ENCODE data around the gene PRKCQ.

PRKCQ gene

DNA sequence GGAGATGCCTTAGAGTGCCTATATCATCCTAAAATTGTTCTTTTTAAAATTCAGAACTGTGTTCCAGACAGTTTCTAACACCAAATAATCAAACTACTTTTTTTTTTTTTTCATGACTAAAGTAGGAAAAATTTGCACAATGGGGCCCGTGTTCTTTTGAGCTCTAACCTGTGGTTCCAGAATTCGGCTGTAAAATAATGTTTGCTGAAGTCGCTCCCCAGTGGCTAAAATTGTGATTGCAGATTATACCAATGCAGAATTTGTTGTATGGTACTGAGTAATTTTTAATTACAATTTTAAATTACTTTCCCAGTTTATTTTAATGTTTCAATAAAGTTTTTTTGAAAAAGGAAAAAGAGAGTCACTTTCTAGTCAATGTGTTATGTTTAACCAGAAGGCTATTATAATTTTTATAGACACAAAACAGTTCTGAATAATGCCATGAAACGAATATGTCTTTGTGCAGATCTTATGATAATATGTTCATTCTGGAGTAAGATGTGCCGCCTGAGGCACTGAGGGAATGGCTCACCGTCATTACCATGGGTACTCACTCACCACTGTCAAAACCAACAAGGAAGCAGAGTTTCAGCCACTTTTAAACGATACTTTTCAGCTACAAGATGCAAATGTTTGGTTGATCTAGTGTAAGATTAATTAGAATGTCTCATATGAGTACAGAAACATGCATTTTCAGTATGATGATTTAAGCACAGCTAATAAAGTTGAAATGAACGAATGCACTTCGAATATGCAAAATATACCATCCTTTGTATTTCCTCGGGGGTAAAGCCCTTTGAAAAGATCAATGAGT lies 173.6 kb downstream of the PRKCQ start:
- DNase-seq (ENCODE audit: low read depth in 2 of 2): no peak

DNA sequence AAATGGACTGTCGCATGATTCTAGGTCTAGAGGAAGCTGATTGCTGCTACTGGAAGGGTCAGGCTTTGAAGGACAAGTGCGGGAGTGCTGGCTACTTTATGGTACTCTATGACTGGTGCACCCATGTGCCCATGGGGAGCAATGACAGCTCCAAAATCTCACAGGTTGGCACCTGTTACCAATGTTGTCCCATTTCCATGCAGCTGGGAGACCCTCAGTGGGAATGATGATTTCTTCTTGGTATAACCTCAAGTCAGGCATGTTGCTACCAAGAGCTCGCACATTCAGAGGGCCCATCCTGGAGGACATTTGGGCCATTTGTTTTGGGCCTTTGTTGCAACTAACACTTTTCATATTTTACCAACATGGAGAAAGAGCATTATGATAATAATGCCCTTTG lies 174.4 kb downstream of the PRKCQ start:
- DNase-seq (ENCODE audit: low read depth in 2 of 2): no peak

DNA sequence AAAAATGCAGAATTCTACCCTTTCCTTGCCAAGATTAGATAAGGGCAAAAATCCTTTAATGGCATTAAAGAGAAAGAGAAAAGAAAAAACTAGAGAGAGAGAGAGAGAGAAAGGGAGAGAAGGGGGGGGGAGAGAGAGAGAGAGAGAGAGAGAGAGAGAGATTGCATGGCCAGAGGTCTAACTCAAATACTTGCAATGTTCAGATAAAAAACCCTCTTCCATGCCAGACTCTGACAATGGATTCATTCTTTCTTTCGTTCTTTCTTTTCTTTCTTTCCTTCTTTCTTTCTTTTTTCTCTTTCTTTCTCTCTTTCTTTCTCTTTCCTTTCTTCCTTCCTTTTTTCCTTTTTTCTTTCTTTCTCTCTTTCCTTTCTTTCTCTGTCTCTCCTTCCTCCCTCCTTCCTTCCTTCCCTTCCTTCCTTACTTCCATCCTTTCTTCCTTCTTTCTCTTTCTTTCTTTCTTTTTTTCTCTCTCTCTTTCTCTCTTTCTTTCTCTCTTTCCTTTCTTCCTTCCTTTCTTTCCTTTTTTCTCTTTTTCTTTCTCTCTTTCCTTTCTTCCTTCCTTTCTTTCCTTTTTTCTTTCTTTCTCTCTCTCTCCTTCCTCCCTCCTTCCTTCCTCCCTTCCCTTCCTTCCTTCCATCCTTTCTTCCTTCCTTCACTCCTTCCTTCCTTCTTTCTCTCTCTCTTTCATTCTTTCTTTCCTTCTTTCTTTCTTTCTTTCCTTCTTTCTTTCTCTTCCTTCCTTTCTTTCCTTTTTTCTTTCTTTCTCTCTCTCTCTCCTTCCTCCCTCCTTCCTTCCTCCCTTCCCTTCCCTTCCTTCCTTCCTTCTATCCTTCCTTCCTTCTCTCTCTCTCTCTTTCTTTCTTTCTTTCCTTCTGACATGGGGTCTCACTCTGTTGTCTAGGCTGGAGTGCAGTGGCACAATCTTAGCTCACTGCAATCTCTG lies 175.7 kb downstream of the PRKCQ start:
- no peak for DNase-seq (ENCODE audit: low read depth in 2 of 2)

GRCh38 chr10:6402960-6403359 lies 177.1 kb downstream of the PRKCQ start:
- DNase-seq (ENCODE audit: low read depth in 2 of 2): no peak

DNA sequence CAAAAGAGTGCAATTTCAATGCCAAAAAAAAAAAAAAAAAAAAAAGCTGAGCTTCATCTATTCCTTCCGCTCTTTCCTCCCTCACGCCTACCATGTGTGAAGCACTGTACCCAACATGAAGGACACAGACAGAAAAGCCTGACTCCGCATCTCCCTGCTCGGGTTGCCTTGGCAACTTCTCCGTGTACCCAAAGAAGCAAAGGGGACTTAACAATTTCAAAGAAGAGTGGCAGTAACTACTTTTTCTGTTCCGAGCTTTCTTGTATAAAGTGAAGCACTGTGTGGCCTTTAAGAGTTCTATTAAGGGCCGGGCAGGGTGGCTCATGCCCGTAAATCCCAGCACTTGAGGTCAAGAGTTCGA lies 177.7 kb downstream of the PRKCQ start:
- DNase-seq (ENCODE audit: low read depth in 2 of 2): no peak

- peak in 1 of 2 donors; percentile 35 for DNase-seq (ENCODE audit: low read depth in 2 of 2)
Measured at GRCh38 chr10:6401558-6402348, 178.3 kb downstream of the PRKCQ start.

DNA sequence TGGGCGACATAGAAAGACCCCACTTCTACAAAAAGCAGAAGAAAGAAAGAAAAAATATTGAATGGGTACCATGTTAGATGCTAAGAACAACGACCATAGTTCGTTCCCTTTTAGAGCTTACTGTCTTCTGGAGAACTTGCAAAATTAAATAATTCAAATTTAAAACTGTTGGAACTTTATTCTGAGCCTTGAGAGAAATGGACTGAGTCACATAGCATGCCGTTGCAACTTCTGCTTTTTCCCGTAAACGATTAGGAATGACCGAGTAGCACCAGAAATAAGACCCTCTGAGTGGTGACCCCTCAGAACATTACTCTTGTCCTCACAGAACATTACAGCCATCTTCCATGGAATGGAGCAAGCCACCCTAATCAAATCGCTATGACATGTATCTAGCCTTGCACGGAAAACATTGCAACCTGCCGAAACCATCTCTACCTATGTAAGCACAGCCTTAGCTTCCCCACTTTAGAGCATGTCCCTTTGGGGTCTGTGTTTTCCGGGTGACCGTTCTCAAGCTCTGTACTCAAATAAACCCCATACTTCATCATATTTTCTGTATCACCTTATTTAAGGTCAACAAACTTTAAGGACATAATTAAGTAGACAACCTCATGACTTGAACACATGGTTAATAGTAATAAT lies 179.1 kb downstream of the PRKCQ start:
- no peak for DNase-seq (ENCODE audit: low read depth in 2 of 2)

DNA sequence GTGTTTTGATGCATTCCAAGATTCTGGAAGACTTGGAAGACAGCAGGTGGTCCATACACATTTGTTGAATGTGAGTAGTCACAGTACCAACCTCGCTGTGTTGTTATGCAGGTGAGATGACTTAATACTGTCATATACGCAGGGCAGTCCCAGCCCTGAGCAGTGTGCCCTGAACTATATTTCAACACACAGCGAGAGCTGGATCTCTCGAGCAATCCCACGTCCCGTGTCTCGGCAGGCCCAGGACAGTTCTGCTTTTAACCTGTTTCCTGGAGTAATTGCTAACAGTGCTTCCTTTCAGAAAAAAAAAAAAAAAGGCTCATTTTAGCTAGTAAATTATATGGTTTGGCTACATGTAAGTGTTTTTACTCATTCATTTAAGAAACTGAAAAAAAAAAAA lies 179.7 kb downstream of the PRKCQ start:
- no peak for DNase-seq (ENCODE audit: low read depth in 2 of 2)

- no peak for DNase-seq (ENCODE audit: low read depth in 2 of 2)
Measured at GRCh38 chr10:6399879-6400278, 180.2 kb downstream of the PRKCQ start.

GRCh38 chr10:6399231-6399741 lies 180.8 kb downstream of the PRKCQ start:
- DNase-seq (ENCODE audit: low read depth in 2 of 2): no peak

DNA sequence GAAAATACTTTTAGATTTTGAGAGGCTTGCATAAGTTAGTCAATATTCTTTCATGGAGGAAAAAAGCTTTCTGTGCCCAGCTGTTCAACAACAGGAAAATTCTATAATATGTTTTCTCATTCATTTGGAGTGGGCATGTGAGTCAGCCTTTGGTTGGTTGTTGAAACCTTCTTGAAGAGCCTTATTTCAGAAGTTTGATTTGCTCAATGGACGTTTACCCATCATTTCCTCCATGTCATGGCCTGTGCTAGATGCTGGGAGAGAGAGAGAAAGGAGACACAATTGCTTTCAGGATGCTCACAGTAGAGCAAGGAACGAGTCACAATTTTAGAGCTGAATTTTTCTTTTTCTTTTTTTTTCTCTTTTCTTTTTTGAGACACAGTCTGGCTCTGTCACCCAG lies 181.7 kb downstream of the PRKCQ start:
- DNase-seq (ENCODE audit: low read depth in 2 of 2): no peak

DNA sequence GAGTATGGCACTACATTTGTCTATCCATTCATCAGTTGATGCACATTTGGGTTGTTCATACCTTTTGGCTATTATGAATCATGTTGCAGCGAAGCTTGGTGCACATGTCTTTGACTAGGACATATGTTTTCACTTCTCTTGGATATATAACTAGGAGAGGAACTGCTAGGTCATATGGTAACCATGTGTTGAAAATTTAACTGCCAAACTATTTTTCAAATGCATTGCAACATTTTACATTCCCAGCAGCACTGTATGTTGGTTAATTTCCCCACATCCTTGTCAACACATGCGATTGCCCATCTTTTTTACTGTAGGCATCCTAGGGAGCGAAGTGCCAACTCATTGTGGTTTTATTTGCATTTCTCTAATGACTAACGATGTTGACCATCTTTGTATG lies 183.4 kb downstream of the PRKCQ start:
- DNase-seq (ENCODE audit: low read depth in 2 of 2): no peak

DNA sequence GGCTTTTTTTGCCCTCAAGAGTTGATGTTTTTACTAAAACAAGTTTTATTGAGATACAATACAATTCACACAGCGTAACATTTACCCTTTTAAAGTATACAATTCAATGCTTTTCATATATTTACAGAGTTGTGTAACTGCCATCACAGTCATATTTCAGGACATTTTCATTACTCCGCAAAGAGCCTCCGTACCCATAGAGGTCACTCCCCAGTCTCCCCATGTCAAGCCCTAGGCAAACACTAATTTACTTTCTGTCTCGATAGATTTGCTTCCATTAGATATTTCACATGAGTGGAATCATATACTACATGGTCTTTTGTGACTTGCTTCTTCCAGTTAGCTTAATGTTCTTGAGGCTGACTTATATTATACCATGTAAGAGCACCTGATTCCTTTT lies 183.8 kb downstream of the PRKCQ start:
- DNase-seq (ENCODE audit: low read depth in 2 of 2): no peak

- DNase-seq (ENCODE audit: low read depth in 2 of 2): no peak
Measured at GRCh38 chr10:6395606-6396005, 184.5 kb downstream of the PRKCQ start.

- no peak for DNase-seq (ENCODE audit: low read depth in 2 of 2)
Measured at GRCh38 chr10:6394084-6394483, 186.0 kb downstream of the PRKCQ start.

DNA sequence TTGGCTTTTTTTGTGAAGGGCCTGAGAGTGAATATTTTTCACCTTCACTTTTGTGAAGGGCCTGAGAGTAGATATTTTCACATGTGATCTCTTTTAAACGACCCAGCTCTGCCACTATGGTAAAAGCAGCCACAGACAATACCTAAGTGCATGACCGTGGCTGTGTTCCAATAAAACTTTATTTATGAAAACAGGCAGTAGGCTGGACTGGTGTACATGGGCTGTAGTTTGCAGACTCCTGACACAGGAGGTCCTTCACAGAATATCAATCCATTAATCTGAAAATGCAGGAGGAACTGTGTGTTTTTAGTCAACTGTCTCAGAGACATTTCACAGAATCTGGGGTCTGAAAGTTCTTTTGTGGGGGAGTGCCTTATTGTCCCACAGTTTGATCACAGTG lies 186.9 kb downstream of the PRKCQ start:
- DNase-seq (ENCODE audit: low read depth in 2 of 2): no peak

DNA sequence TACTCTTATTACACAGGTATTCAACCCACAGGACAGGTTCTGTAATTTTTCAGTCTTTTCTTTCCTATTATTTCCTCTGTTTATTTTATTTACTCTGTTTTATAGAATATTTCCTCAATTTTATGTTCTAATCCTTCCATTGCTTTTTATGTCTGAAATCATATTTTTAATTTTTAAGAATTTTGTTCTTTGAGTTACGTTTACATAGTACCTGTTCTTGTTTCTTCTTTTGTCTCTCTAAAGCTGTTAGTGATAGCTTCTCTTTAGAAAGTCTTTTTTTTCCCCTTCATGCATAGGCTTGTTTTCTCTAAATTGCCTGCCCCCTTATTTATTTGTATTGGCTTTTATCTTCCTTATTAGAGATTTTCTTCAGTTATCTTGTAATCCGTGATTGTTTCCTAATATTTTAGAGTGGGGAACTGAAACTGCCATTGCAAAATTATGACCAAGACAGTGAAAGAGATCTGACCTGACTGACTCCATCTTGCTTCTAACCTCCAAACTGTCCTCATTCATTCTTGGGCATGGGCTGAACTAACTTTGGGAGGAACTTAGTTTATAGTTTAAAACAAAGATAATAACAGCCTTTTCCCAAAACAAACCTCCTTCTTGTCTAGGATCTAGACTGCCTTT lies 189.7 kb downstream of the PRKCQ start:
- no peak for DNase-seq (ENCODE audit: low read depth in 2 of 2)

DNA sequence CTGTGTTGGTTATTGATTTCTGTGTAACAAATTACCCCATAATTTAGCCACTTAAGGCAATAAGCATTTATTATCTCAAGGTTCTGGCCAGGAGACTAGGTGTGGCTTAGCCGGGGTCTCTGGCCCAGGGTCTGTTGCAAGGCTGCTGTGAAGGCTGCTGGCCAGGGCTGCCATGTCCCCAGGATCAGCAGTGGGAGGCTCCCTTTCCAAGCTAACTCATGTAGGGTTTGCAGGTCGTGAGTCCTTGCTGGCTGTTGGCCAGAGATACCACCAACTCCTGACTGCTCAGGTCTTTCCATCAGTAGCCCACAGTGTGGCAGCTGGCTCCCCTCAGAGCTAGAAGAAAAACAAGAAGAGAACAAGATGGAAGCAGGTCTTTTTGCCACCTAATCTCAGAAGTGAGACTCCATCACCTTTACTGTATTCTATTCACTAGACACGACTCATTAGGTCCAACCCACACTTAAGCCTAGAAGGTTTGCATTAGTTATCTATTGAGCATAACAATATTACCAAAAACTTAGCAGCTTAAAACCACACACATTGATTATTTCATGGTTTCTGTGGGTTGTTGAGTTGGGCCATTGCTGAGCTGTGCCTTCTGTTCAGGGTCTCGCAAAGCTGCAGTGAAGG lies 191.7 kb downstream of the PRKCQ start:
- no peak for DNase-seq (ENCODE audit: low read depth in 2 of 2)

- no peak for DNase-seq (ENCODE audit: low read depth in 2 of 2)
Measured at GRCh38 chr10:6386960-6387359, 193.1 kb downstream of the PRKCQ start.

GRCh38 chr10:6386346-6386745 lies 193.7 kb downstream of the PRKCQ start:
- DNase-seq (ENCODE audit: low read depth in 2 of 2): no peak
